ENCODE measurements around the gene CSHL1.
"Not testable (repeated sequence)": the region's sequence is repeated elsewhere in the genome, so short reads cannot be mapped to it uniquely, and the experiment has no call there.

CSHL1 gene

DNA sequence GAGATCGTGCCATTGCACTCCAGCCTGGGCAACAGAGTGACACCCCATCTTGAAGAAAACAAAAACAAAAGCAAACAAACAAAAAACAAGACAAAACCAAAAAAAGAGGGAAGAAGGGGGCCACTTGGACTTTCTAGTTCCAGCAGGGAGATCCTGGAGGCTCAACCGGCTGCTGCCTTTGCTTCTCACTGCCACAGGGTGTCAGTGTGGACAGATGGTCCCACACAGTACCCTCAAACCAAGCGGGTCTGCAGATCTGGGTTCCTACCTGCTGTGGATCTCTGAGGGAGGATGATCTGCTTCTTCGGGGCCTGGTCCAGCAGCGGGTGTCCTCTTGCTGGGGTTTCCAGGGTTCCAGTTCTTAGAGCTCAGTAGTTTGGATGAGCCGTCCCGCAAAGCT lies 44.4 kb downstream of the CSHL1 start:
- FAIRE-seq; DNase-seq (ENCODE audit: extremely low spot score, insufficient read length, low read depth): not testable (repeated sequence)
